Stomach (tissue), 4 donors: Measurements from ENCODE around the gene IQSEC3.
"Not testable (repeated sequence)": the region's sequence is repeated elsewhere in the genome, so short reads cannot be mapped to it uniquely, and the experiment has no call there.

Experiments
- EP300 ChIP-seq: sonication (generic); formaldehyde crosslinking; IDR thresholded peaks from one replicate; pipeline ENCODE4 v1.6.1; 2017; ENCODE audit warnings: antibody characterized with exemption
- TF ChIP-seq, protein P1 (sequence below), 7 experiments: fragments of 450-650 bp in 4 of 7; fragments of 200-600 bp in 3 of 7; sonication (generic) in 3 of 7; IDR thresholded peaks; one replicate each; pipeline ENCODE4 v1.5.1; 2016 to 2019; ENCODE audit warnings: antibody characterized with exemption in 7 of 7, control low read depth in 2 of 7, mild to moderate bottlenecking in 1 of 7

DNA sequence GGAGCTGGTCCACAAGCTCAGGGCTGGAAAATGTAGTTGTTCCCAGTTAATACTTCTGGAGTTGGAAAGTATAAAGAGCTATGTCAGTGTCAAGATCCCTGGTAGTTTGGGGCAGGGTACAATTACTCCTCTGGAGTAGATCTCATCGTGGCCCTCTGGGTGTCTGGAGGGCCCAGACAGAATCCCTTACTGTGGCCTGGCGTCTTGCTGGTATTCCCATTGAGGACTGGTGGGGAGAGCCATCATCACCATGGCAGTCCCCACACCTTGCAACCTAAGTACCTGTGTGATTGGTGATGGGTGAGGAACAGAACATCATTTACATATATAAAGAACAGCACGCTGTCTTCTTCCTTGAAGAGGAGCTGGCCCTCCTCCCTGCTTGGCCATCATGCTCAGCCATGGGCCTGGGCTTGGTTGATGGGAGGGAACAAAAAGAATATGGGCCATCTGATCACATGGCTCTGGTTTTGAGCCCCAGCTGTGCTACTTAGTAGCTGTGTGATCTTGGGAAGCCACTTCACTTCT is 18.8 kb upstream of the IQSEC3 start:
- TF ChIP-seq EP300, result not testable (repeated sequence)
- TF ChIP-seq, protein P1, sequence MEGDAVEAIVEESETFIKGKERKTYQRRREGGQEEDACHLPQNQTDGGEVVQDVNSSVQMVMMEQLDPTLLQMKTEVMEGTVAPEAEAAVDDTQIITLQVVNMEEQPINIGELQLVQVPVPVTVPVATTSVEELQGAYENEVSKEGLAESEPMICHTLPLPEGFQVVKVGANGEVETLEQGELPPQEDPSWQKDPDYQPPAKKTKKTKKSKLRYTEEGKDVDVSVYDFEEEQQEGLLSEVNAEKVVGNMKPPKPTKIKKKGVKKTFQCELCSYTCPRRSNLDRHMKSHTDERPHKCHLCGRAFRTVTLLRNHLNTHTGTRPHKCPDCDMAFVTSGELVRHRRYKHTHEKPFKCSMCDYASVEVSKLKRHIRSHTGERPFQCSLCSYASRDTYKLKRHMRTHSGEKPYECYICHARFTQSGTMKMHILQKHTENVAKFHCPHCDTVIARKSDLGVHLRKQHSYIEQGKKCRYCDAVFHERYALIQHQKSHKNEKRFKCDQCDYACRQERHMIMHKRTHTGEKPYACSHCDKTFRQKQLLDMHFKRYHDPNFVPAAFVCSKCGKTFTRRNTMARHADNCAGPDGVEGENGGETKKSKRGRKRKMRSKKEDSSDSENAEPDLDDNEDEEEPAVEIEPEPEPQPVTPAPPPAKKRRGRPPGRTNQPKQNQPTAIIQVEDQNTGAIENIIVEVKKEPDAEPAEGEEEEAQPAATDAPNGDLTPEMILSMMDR (IDR thresholded peaks at IDR 0.05), result not testable (repeated sequence)
